Spleen (tissue), 11 donors: ENCODE data around the gene EIPR1. TPM values are rescaled to one million over a fixed set of nuclear protein-coding genes. Genes with fewer than 3 reads are reported as not detected.

Experiments used
- DNase-seq: peaks from one replicate; pipeline ENCODE4 v3.0.0-alpha.2; 2020
- H3K27ac ChIP-seq, 8 donors: fragments of 200-600 bp; sonication (generic) in 7 of 8; 1 replicate in 4 of 8; 2 replicates in 4 of 8; pipeline versions ENCODE4 v1.5.0 to v1.8.0; 2016 to 2021; ENCODE audit warnings: inconsistent platforms in 4 of 8, mild to moderate bottlenecking in 4 of 8, moderate library complexity in 1 of 8
- H3K27me3 ChIP-seq, 7 donors: fragments of 200-600 bp; sonication (generic) in 6 of 7; replicated peaks in 1 of 7; 1 replicate in 4 of 7; 2 replicates in 3 of 7; pipeline versions ENCODE4 v1.5.0 to v1.8.0; 2016 to 2021; ENCODE audit warnings: inconsistent platforms in 3 of 7, mild to moderate bottlenecking in 1 of 7
- H3K36me3 ChIP-seq, 6 donors: fragments of 200-600 bp; sonication (generic) in 5 of 6; 1 replicate in 4 of 6; 2 replicates in 2 of 6; pipeline versions ENCODE4 v1.5.0 to v1.8.0; 2016 to 2021; ENCODE audit warnings: inconsistent platforms in 2 of 6
- H3K4me1 ChIP-seq, 6 donors: fragments of 200-600 bp; sonication (generic) in 5 of 6; 1 replicate in 3 of 6; 2 replicates in 3 of 6; pipeline versions ENCODE4 v1.5.0 to v1.8.0; 2016 to 2021; ENCODE audit warnings: inconsistent platforms in 3 of 6
- H3K4me3 ChIP-seq, 8 donors: fragments of 200-600 bp; sonication (generic) in 7 of 8; 1 replicate in 4 of 8; 2 replicates in 4 of 8; pipeline versions ENCODE4 v1.5.0 to v1.8.0; 2016 to 2021; ENCODE audit warnings: inconsistent platforms in 4 of 8, mild to moderate bottlenecking in 4 of 8, moderate library complexity in 2 of 8
- H3K9me3 ChIP-seq, 8 donors: fragments of 200-600 bp; sonication (generic) in 7 of 8; 1 replicate in 4 of 8; 2 replicates in 4 of 8; pipeline versions ENCODE4 v1.5.0 to v1.8.0; 2016 to 2021; ENCODE audit warnings: inconsistent platforms in 4 of 8
- CTCF ChIP-seq, 11 experiments: fragments of 200-600 bp in 7 of 11; fragments of 450-650 bp in 4 of 11; sonication (generic) in 4 of 11; IDR thresholded peaks in 8 of 11; conservative IDR thresholded peaks in 3 of 11; 1 replicate in 7 of 11; 2 replicates in 4 of 11; pipeline versions ENCODE4 v1.4.0 to v1.8.0; 2016 to 2021; ENCODE audit warnings: antibody characterized with exemption in 11 of 11, inconsistent platforms in 4 of 11, mild to moderate bottlenecking in 1 of 11
- POLR2A ChIP-seq, 3 donors: fragments of 450-650 bp; IDR thresholded peaks; one replicate each; pipeline ENCODE4 v1.5.1; 2017; ENCODE audit warnings: antibody characterized with exemption in 3 of 3, mild to moderate bottlenecking in 1 of 3
- POLR2AphosphoS5 ChIP-seq, 3 donors: sonication (generic); formaldehyde crosslinking; IDR thresholded peaks; one replicate each; pipeline ENCODE4 v1.5.1; 2017; ENCODE audit warnings: antibody characterized with exemption in 3 of 3
- WGBS, 5 donors: extraction: QIAGEN DNeasy Blood & Tissue Kit in 3 of 5; methylation state at CpG; one replicate each; pipeline versions ENCODE4 v1.1.5 to v1.1.7; 2013 to 2018; 5-methylcytosine and 5-hydroxymethylcytosine counted together
- intact Hi-C: fragments of 100-400 bp; cut with DNase I; formaldehyde crosslinking; loops from one replicate; pipeline ENCODE4 v1.15.0; 2023; ENCODE audit warnings: low total_unique reads
- polyA plus RNA-seq, 3 donors: library from polyadenylated mRNA; stranded (reverse); fragments of 200-250 nt; gene quantifications; one replicate each; pipeline ENCODE4 v1.2.1, GENCODE V29; 2013
- total RNA-seq, 7 donors: library from RNA; depleted of rRNA in 3 of 7; stranded (reverse); fragments of >200 nt in 3 of 7; fragmentation: NEBNext Ultra II Directional in 4 of 7; extraction: Animal tissue kit (Norgen Biotek cat#: 25700) in 4 of 7; gene quantifications; one replicate each; pipeline versions ENCODE4 v1.1.0 to v1.2.1, GENCODE V29; 2016 to 2021
- donor health status: healthy with polysubstance abuse.
- donor health status: DM: no; HTN: no; CAD: no; lungs with moderate emphysema.
- donor health status: DM: no; HTN: no; CAD: no.
- donor health status: Bipolar disorder and iron deficiency.
- donor health status: healthy.
- donor health status: DM: no; HTN: no; CAD: no.
- donor health status: DM: yes; HTN: yes; CAD: no.

EIPR1 gene
- total and polyA plus RNA-seq, 10 donors: 16.1 to 60.1 (median 26.3) TPM

- no peaks in the 10 kb centered on the region for H3K4me1 ChIP-seq
- H3K4me3 ChIP-seq: no peak overlapping the region
- no peaks in the 10 kb centered on the region for H3K9me3 ChIP-seq
- H3K36me3 ChIP-seq: peaks cover 0 to 66% (median 13%) of the 10 kb centered on the region in 6 donors
- no peaks in the 10 kb centered on the region for H3K27me3 ChIP-seq
- WGBS, 5 donors: 83 to 94% (median 90%) methylated on average over 16 to 17 of the region's 17 CpGs
- intact Hi-C loops: no loop called here
- TF ChIP-seq CTCF (IDR thresholded peaks at IDR 0.05 in 8 of 11, conservative IDR thresholded peaks at IDR 0.05 in 3 of 11) (no peak), POLR2AphosphoS5 (IDR thresholded peaks at IDR 0.05) (no peak), POLR2A (IDR thresholded peaks at IDR 0.05) (no peak)
- no peak overlapping the region for H3K27ac ChIP-seq
- DNase-seq: peak; percentile 54
Observed at GRCh38 chr2:3179208-3179607, 198.4 kb downstream of the EIPR1 start.

GRCh38 chr2:3178578-3179031, 199.0 kb downstream of the EIPR1 start:
- TF ChIP-seq POLR2AphosphoS5 (IDR thresholded peaks at IDR 0.05) (no peak), POLR2A (IDR thresholded peaks at IDR 0.05) (no peak), CTCF (IDR thresholded peaks at IDR 0.05 in 8 of 11, conservative IDR thresholded peaks at IDR 0.05 in 3 of 11) (no peak)
- H3K9me3 ChIP-seq: no peaks in the 10 kb centered on the region
- intact Hi-C loops: no loop called here
- WGBS, 5 donors: 90 to 97% (median 95%) methylated on average over 7 of the region's 7 CpGs
- H3K4me3 ChIP-seq: no peak overlapping the region
- no peak overlapping the region for H3K27ac ChIP-seq
- H3K27me3 ChIP-seq: no peaks in the 10 kb centered on the region
- peaks cover 0 to 65% (median 13%) of the 10 kb centered on the region in 6 donors for H3K36me3 ChIP-seq
- H3K4me1 ChIP-seq: no peaks in the 10 kb centered on the region
- no peak for DNase-seq

GRCh38 chr2:3177891-3178577, 199.6 kb downstream of the EIPR1 start:
- intact Hi-C loops: no loop called here
- WGBS, 5 donors: 93 to 98% (median 96%) methylated on average over 5 to 10 of the region's 10 CpGs
- no peak for TF ChIP-seq POLR2A (IDR thresholded peaks at IDR 0.05)
- TF ChIP-seq POLR2AphosphoS5 (IDR thresholded peaks at IDR 0.05): no peak
- TF ChIP-seq CTCF (IDR thresholded peaks at IDR 0.05 in 8 of 11, conservative IDR thresholded peaks at IDR 0.05 in 3 of 11): no peak
- DNase-seq: peak; percentile 73
- Histone ChIP-seq H3K36me3 (peaks cover 0 to 70% (median 14%) of the 10 kb centered on the region in 6 donors), H3K4me3 (no peak overlapping the region), H3K27me3 (no peaks in the 10 kb centered on the region), H3K27ac (no peak overlapping the region), H3K4me1 (no peaks in the 10 kb centered on the region), H3K9me3 (no peaks in the 10 kb centered on the region)

GRCh38 chr2:3176869-3177255, 200.8 kb downstream of the EIPR1 start:
- 94 to 97% (median 97%) methylated on average over 25 of the region's 25 CpGs for WGBS, 5 donors
- Histone ChIP-seq H3K36me3 (peaks cover 0 to 78% (median 22%) of the 10 kb centered on the region in 6 donors), H3K27me3 (no peaks in the 10 kb centered on the region), H3K4me1 (no peaks in the 10 kb centered on the region), H3K4me3 (no peak overlapping the region), H3K27ac (no peak overlapping the region), H3K9me3 (no peaks in the 10 kb centered on the region)
- intact Hi-C loops: no loop called here
- DNase-seq: peak; percentile 68
- no peak for TF ChIP-seq POLR2AphosphoS5 (IDR thresholded peaks at IDR 0.05)
- TF ChIP-seq POLR2A (IDR thresholded peaks at IDR 0.05): no peak
- no peak for TF ChIP-seq CTCF (IDR thresholded peaks at IDR 0.05 in 8 of 11, conservative IDR thresholded peaks at IDR 0.05 in 3 of 11)
